GM12874 (cell line): ENCODE results near the gene DTNB.

Experiments used
- TF ChIP-seq, protein P1 (sequence below): IDR thresholded peaks from 2 replicates; pipeline ENCODE4 v1.5.1; 2011; ENCODE audit warnings: low read depth, mild to moderate bottlenecking, control low read depth, low read length, moderate library complexity; ENCODE audit not compliant: insufficient read depth

Gene DTNB

DNA sequence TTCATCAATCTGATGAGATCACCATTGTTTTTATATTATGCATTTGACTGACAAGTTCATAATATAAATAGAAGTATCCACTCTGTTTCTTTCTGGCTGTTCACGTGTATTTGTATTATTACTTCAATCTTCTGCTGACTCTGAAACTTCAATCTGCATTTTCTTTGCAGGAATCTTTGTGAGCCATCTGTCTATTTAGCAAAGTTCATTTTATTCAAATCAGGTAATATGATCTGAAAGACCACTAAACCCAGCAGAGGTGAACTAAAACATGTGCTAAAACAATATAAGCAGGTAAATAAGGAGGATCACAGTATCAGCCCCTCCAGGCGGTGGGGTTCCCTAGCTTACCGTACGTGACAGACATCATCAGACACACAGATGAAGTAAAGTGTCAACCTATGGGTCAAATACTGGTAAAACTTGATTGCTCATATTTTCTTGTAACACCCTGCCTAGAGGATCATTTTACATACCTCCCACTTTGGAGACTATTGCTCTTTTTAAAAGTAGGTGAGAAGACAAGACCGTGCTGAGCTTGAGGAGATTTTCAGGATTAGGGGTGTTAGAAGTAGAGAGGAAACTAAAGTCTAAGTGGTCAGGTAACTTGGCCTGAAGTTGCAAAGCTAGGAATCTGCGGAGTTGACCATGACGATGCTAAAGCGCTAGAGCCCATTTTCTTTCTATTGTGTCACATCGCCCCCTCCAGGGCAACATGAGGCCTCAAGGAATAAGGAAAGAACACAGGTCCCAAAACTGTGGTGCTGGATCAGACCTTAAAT is 9.0 kb downstream of the DTNB start:
- TF ChIP-seq, protein P1, sequence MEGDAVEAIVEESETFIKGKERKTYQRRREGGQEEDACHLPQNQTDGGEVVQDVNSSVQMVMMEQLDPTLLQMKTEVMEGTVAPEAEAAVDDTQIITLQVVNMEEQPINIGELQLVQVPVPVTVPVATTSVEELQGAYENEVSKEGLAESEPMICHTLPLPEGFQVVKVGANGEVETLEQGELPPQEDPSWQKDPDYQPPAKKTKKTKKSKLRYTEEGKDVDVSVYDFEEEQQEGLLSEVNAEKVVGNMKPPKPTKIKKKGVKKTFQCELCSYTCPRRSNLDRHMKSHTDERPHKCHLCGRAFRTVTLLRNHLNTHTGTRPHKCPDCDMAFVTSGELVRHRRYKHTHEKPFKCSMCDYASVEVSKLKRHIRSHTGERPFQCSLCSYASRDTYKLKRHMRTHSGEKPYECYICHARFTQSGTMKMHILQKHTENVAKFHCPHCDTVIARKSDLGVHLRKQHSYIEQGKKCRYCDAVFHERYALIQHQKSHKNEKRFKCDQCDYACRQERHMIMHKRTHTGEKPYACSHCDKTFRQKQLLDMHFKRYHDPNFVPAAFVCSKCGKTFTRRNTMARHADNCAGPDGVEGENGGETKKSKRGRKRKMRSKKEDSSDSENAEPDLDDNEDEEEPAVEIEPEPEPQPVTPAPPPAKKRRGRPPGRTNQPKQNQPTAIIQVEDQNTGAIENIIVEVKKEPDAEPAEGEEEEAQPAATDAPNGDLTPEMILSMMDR: peak; percentile 56

DNA sequence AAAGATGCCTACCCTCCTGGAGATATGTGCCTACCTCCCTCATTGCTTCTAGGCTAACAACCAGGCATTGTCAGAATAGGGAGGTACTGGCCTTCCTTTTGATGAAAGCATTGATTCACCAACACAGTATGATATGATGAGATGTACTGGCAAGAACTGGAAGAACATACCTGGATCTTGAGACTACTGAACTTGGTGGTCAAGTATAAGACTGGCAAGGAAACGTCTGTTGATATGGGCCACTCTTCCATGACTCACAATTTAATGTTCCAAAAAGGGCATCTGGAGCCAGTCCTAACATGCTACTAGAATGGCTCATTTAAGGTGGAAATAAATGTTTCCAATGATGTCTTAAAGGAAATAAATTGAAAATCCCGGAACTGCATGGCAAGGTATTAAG is 18.1 kb downstream of the DTNB start:
- TF ChIP-seq, protein P1: no peak

DNA sequence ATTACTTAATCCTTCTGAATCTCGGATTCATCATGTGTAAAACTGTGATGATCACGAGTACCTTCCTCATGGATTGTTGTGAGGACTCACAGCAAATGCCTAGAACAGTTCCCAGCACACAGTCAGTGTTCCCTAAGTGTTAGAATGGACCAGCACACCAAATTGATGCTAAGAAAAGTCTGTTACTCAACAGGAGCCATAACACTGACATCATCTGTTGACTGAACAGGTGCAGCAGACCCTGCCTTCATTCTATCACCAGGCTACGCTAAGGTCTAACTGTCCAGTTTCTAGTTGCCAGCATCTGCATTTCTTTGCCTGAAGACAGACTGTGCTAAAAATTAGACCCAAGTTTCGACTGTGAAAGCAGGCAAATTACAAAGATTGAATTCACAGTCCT is 18.6 kb downstream of the DTNB start:
- TF ChIP-seq, protein P1: no peak

DNA sequence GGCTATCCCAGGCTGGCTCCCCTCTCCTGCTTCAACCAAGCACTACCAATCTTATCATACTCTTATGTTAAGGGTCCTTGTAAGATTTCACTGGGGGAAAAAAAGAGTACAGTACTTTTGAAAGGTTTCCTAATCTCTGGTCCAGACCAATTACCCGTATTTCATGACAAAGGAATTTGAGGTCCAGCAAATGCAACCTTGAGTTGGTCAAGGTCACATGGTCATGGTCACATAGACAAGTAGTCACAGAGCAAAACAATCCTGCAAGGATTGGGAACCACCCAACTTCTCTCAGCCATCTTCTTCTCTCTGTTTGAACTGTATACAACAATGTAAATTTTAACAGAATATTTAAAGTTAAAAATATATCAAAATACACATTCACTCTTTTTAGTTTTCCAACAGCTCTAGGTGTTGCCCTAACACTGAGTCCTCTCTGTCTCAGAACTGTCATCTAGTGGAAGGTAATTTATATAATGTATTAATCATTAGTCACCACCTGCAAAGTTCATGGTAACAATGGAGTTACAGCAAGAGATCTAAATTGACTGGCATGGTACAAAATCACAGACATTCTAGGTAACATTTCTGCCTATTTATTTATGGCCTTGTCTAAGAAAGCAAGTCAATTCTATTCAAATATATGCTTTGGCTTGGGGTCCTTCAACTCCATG is 21.5 kb downstream of the DTNB start:
- TF ChIP-seq, protein P1: no peak

DNA sequence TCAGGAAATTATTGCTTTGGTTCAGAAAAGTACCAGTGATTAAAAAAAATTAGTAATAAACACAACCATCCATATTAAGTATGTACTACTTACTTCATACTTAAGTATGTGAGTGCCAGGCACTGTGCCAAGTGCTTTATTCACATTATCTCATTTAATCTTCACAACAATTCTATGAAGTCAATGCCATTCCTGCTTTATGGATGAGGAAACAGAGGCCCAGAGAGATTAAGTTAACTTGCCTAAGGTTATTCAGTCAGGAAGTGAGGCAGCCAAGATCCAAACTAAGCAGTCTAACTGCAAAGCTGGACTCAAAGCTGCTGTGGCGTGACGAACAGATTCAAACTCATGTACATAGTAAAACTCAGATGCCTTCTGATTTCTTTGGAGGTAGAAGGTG is 22.3 kb downstream of the DTNB start:
- TF ChIP-seq, protein P1: no peak

DNA sequence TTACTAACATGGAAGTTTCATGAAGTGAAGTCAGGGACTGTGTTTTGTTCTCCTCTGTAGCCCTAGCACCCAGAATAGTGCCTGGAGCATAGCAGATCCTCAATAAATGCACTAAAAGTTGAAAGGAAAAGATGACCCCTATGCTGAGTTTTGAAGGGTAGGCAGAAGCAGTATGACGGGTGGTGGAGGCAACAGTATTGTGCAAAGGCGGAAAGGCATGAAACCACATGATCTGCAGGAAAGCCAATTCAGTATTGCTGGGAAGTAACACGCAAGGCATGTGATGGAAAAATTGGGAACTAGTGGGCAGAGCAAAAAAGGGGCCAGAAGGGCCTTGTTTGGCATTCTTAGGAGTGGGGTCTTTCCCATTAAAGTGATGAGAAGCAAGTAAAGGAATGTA is 23.1 kb downstream of the DTNB start:
- TF ChIP-seq, protein P1: no peak

DNA sequence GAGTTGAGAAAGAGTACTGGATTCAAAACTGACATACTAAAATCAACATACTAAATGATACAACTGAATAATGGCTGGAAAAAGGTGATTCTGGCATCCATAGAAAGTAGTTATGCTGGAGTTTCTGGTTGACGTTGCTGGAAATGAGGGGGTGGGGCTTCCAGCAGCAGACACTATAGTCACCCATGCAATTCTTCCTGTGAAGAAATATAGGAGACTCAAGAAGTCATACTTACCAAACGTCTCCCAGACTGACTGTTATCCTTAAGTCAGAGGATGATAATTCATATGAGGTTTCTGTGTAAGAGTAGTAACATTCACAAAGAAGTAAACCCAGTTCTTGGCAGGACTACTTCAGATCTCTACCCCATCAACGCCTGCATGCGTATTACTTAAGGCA is 23.6 kb downstream of the DTNB start:
- TF ChIP-seq, protein P1: no peak
